K562 (cell line): ENCODE data around the gene NLRP10.

Experiments
- CREB3 ChIP-seq: fragments of 450-650 bp; conservative IDR thresholded peaks from 2 replicates; pipeline ENCODE4 v1.6.1; 2016; ENCODE audit warnings: missing genetic modification characterization, low read depth, mild to moderate bottlenecking, missing compliant biosample characterization, moderate library complexity
- MEF2A ChIP-seq: IDR thresholded peaks from 2 replicates; pipeline ENCODE4 v1.6.1; 2011; ENCODE audit warnings: low read depth, mild to moderate bottlenecking, low read length, moderate library complexity; ENCODE audit not compliant: control insufficient read depth
- RCOR1 ChIP-seq, 2 experiments: IDR thresholded peaks; 2 replicates each; pipeline ENCODE4 v1.6.1; 2012; ENCODE audit warnings: low read depth in 2 of 2, low read length in 2 of 2, borderline replicate concordance in 1 of 2, improper control_type of control experiment in 1 of 2

DNA sequence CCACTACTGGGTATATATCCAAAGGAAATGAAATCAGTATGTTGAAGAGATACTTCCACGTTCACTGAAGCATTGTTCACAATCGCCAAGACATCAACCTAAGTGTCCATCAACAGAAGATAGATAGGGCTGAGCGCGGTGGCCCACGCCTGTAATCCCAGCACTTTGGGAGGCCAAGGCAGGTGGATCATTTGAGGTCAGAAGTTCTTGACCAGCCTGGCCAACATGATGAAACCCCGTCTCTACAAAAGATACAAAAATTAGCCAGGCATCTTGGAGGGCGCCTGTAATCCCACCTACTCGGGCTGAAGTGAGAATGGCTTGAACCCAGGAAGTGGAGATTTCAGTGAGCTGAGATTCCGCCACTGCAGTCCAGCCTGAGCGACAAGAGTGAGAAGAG, 34.5 kb upstream of the NLRP10 start:
- TF ChIP-seq CREB3 (tag) (no peak), RCOR1 (IDR thresholded peaks at IDR 0.05; ENCODE audit: borderline replicate concordance in 1 of 2, low read depth in 2 of 2, low read length in 2 of 2) (no peak), MEF2A (no peak)
